Loucy (cell line): ENCODE results near the gene STK25.

Experiments
- H2AFZ ChIP-seq: fragments of 200-600 bp; sonication (generic); 2 replicates; pipeline ENCODE4 v1.6.0; 2016; ENCODE audit warnings: antibody characterized with exemption, mild to moderate bottlenecking, low read length, moderate library complexity
- H3F3A ChIP-seq: fragments of 200-600 bp; 2 replicates; pipeline ENCODE4 v1.6.0; 2016; ENCODE audit warnings: antibody characterized with exemption, low read depth, mild to moderate bottlenecking
- H3K27me3 ChIP-seq: fragments of 200-600 bp; sonication (generic); 2 replicates; pipeline ENCODE4 v1.6.1; 2014; ENCODE audit warnings: low read length, mild to moderate bottlenecking; ENCODE audit not compliant: insufficient read depth, poor library complexity, severe bottlenecking
- H3K36me3 ChIP-seq: fragments of 200-600 bp; sonication (generic); 2 replicates; pipeline ENCODE4 v1.6.1; 2016; ENCODE audit warnings: low read length; ENCODE audit not compliant: insufficient read depth
- H3K4me1 ChIP-seq: fragments of 200-600 bp; sonication (generic); 2 replicates; pipeline ENCODE4 v1.5.1; 2014; ENCODE audit warnings: low read length, mild to moderate bottlenecking; ENCODE audit not compliant: insufficient read depth, poor library complexity, severe bottlenecking
- H3K4me2 ChIP-seq: fragments of 200-600 bp; sonication (generic); 2 replicates; pipeline ENCODE4 v1.6.0; 2014; ENCODE audit warnings: antibody characterized with exemption, low read length, low read depth, mild to moderate bottlenecking; ENCODE audit not compliant: poor library complexity, severe bottlenecking
- H3K4me3 ChIP-seq: fragments of 200-600 bp; sonication (generic); 2 replicates; pipeline ENCODE4 v1.5.1; 2014; ENCODE audit warnings: low read length, mild to moderate bottlenecking, mixed read lengths; ENCODE audit not compliant: poor library complexity, severe bottlenecking
- H3K79me2 ChIP-seq: fragments of 200-600 bp; sonication (generic); 2 replicates; pipeline ENCODE4 v1.6.1; 2014; ENCODE audit warnings: low read length; ENCODE audit not compliant: insufficient read depth
- H3K9ac ChIP-seq: fragments of 200-600 bp; sonication (generic); 2 replicates; pipeline ENCODE4 v1.6.0; 2014; ENCODE audit warnings: mild to moderate bottlenecking, low read depth, low read length, moderate library complexity; ENCODE audit not compliant: poor library complexity, severe bottlenecking
- H3K9me2 ChIP-seq: fragments of 200-600 bp; sonication (generic); replicated peaks from 2 replicates; pipeline ENCODE4 v1.6.1; 2016; ENCODE audit warnings: low read depth, low read length, mixed read lengths
- H3K9me3 ChIP-seq: fragments of 200-600 bp; sonication (generic); 2 replicates; pipeline ENCODE4 v1.6.1; 2014; ENCODE audit warnings: mild to moderate bottlenecking, antibody characterized with exemption, low read length, low read depth; ENCODE audit not compliant: insufficient read depth
- H4K20me1 ChIP-seq: fragments of 200-600 bp; sonication (generic); 2 replicates; pipeline ENCODE4 v1.6.0; 2014; ENCODE audit warnings: antibody characterized with exemption, low read length, mild to moderate bottlenecking; ENCODE audit not compliant: insufficient read depth, poor library complexity, severe bottlenecking
- CTCF ChIP-seq: fragments of 200-600 bp; sonication (generic); conservative IDR thresholded peaks from 2 replicates; pipeline ENCODE4 v1.5.1; 2014; ENCODE audit warnings: mild to moderate bottlenecking, antibody characterized with exemption, low read length
- EZH2phosphoT487 ChIP-seq: fragments of 200-600 bp; IDR thresholded peaks from 2 replicates; pipeline ENCODE4 v1.6.1; 2018; ENCODE audit warnings: antibody characterized with exemption, mild to moderate bottlenecking, moderate library complexity, borderline replicate concordance

Gene STK25

DNA sequence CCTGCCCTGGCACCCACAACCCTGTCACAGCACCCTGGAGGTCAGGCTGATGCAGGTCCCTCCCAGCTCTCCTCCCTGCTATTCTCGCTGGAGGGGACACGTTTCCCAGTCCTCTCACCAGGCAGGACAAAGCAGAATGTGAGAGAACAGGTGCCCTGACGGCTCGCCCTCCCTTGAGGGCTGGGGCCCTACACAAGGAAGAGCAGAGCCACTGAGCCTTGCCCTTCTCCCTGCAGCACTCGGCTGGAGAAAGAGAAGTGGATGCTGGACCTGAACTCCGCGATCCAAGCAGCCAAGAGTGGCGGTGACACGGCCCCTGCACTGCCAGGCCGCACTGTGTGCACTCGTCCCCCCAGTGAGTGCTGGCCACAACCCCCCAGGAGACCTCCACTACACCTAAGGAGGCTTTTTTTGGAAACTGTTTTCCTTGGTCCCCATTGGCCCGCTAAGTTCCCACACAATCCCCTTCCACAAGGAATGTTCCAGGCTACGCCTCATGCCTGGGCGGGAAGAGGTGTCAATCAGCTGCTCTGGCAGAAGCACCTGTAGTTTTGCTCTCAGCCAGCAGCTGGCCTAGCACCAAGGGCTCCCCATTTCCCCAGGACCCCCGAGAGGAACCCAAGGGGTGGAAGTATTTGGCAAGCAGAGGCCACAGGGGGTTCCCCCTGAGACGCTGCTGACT, 17.4 kb downstream of the STK25 start:
- Histone ChIP-seq H3K9me2 (no peaks in the 10 kb centered on the region), H3K4me3 (no peak overlapping the region), H3K9me3 (no peaks in the 10 kb centered on the region), H4K20me1 (no peaks in the 10 kb centered on the region), H3K4me1 (peaks cover 3% of the 10 kb centered on the region), H3K9ac (no peak overlapping the region), H3F3A (no peaks in the 10 kb centered on the region), H3K79me2 (no peaks in the 10 kb centered on the region), H3K4me2 (no peak overlapping the region), H3K27me3 (no peaks in the 10 kb centered on the region), H3K36me3 (peaks cover 8% of the 10 kb centered on the region; the same call in 1 of the 2 replicates), H2AFZ (no peak overlapping the region)
- TF ChIP-seq CTCF (no peak), EZH2phosphoT487 (no peak)

DNA sequence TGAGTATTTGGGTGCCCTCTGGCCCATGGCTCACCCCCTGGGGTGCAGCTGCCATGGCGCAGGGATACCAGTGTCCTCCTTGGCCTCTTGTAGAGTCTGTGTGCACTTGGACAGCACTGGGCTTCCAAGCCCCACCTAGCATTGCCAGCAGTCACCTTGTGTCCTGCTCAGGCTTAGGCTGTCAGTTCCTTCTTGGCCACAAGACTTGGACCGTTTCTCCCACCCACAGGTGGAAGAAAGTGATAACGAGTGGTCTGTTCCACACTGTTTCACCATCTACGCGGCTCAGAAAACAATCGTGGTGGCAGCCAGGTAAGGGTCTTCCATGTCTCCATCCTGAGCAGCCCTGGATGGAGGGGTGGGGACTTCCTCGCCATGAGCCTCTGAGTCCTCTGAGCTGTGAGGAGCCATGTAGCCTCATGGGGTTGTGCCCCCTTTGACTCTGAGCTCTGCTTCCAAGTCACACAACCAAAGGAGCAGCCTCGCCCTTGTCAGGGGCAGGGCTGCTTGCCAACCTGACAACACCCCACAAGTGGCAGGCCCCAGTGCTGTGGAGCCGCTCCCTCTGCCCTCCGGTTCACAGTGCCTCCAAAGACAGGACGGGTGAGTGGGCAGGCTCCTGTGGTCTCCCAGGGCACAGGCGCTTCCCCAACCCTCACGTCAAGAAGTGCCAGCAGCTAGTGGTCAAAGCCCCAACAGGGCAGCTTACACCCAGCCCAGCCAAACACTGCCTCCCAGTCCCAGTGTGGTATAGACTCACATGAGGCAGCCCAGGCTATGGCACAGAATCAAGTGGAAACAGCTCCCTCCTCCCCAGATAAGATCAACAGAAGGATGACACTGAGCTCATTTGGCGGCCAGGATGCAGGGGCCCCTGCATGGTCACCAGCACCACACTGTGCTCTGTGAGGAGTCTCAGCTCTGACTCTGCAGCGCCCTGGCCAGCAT, 18.4 kb downstream of the STK25 start:
- no peak for TF ChIP-seq EZH2phosphoT487
- Histone ChIP-seq H3K36me3 (no peaks in the 10 kb centered on the region; the same call in 1 of the 2 replicates), H3K27me3 (no peaks in the 10 kb centered on the region), H3K4me2 (no peak overlapping the region), H3F3A (no peaks in the 10 kb centered on the region), H3K4me3 (no peak overlapping the region), H3K4me1 (peaks cover 3% of the 10 kb centered on the region), H3K9ac (no peak overlapping the region), H3K9me3 (no peaks in the 10 kb centered on the region), H2AFZ (no peak overlapping the region), H3K79me2 (no peaks in the 10 kb centered on the region), H4K20me1 (no peaks in the 10 kb centered on the region), H3K9me2 (no peaks in the 10 kb centered on the region)

GRCh38 chr2:241489088-241489487, 19.3 kb downstream of the STK25 start:
- TF ChIP-seq CTCF (no peak), EZH2phosphoT487 (no peak)
- Histone ChIP-seq H3K4me1 (peaks cover 3% of the 10 kb centered on the region), H3F3A (no peaks in the 10 kb centered on the region), H3K4me3 (no peak overlapping the region), H3K4me2 (no peak overlapping the region), H3K27me3 (no peaks in the 10 kb centered on the region), H3K9me3 (no peaks in the 10 kb centered on the region), H2AFZ (no peak overlapping the region), H3K36me3 (no peaks in the 10 kb centered on the region), H3K9me2 (no peaks in the 10 kb centered on the region), H3K79me2 (no peaks in the 10 kb centered on the region), H4K20me1 (no peaks in the 10 kb centered on the region), H3K9ac (no peak overlapping the region)
